Measurements from ENCODE around the gene GABBR2. TPM values are rescaled to one million over a fixed set of nuclear protein-coding genes. Genes with fewer than 3 reads are reported as not detected.

Gene GABBR2
- total RNA-seq, 3 donors from 2014 or later, result not detected

- H3K27me3 ChIP-seq, result no peaks in the 10 kb centered on the region
- no peak for TF ChIP-seq POLR2A (IDR thresholded peaks at IDR 0.05)
- no peak for TF ChIP-seq CTCF (IDR thresholded peaks at IDR 0.05)
- no peak for TF ChIP-seq POLR2AphosphoS5 (IDR thresholded peaks at IDR 0.05)
- intact Hi-C loops (cut with DNase I; ENCODE audit: low total_unique reads), result no loop called here
- no peak for DNase-seq (ENCODE audit: low spot score in 2 of 2)
- no peaks in the 10 kb centered on the region for H3K36me3 ChIP-seq
- H3K4me3 ChIP-seq, result no peak overlapping the region
- no peaks in the 10 kb centered on the region for H3K4me1 ChIP-seq
- peaks cover 4 to 19% of the 10 kb centered on the region in 2 donors for H3K9me3 ChIP-seq
- H3K27ac ChIP-seq, result no peak overlapping the region
Measured at GRCh38 chr9:98351370-98351769, 357.4 kb downstream of the GABBR2 start.

GRCh38 chr9:98347642-98348041 is 361.1 kb downstream of the GABBR2 start:
- DNase-seq (ENCODE audit: low spot score in 2 of 2), result no peak
- H3K36me3 ChIP-seq, result no peaks in the 10 kb centered on the region
- H3K4me3 ChIP-seq, result no peak overlapping the region
- no peaks in the 10 kb centered on the region for H3K27me3 ChIP-seq
- H3K4me1 ChIP-seq, result no peaks in the 10 kb centered on the region
- no peak overlapping the region for H3K27ac ChIP-seq
- intact Hi-C loops (cut with DNase I; ENCODE audit: low total_unique reads), result no loop called here
- TF ChIP-seq CTCF (IDR thresholded peaks at IDR 0.05) (no peak), POLR2A (IDR thresholded peaks at IDR 0.05) (no peak), POLR2AphosphoS5 (IDR thresholded peaks at IDR 0.05) (no peak)
- H3K9me3 ChIP-seq, result peaks cover 3 to 19% of the 10 kb centered on the region in 2 donors

- TF ChIP-seq POLR2A (IDR thresholded peaks at IDR 0.05) (no peak), CTCF (IDR thresholded peaks at IDR 0.05) (no peak), POLR2AphosphoS5 (IDR thresholded peaks at IDR 0.05) (no peak)
- Histone ChIP-seq H3K4me1 (no peaks in the 10 kb centered on the region), H3K4me3 (no peak overlapping the region), H3K36me3 (no peaks in the 10 kb centered on the region), H3K27me3 (no peaks in the 10 kb centered on the region), H3K27ac (no peak overlapping the region), H3K9me3 (no peaks in the 10 kb centered on the region)
- intact Hi-C loops (cut with DNase I; ENCODE audit: low total_unique reads), result no loop called here
- no peak for DNase-seq (ENCODE audit: low spot score in 2 of 2)
Measured at GRCh38 chr9:98345011-98345410, 363.7 kb downstream of the GABBR2 start.

GRCh38 chr9:98344581-98344980 is 364.2 kb downstream of the GABBR2 start:
- Histone ChIP-seq H3K27me3 (no peaks in the 10 kb centered on the region), H3K27ac (no peak overlapping the region), H3K9me3 (no peaks in the 10 kb centered on the region), H3K4me3 (no peak overlapping the region), H3K4me1 (no peaks in the 10 kb centered on the region), H3K36me3 (no peaks in the 10 kb centered on the region)
- no peak for TF ChIP-seq POLR2AphosphoS5 (IDR thresholded peaks at IDR 0.05)
- intact Hi-C loops (cut with DNase I; ENCODE audit: low total_unique reads), result no loop called here
- no peak for DNase-seq (ENCODE audit: low spot score in 2 of 2)

GRCh38 chr9:98342820-98343210 is 365.9 kb downstream of the GABBR2 start:
- Histone ChIP-seq H3K27ac (no peak overlapping the region), H3K9me3 (no peaks in the 10 kb centered on the region), H3K27me3 (no peaks in the 10 kb centered on the region), H3K4me1 (no peaks in the 10 kb centered on the region), H3K36me3 (no peaks in the 10 kb centered on the region), H3K4me3 (no peak overlapping the region)
- intact Hi-C loops (cut with DNase I; ENCODE audit: low total_unique reads), result no loop called here
- TF ChIP-seq CTCF (IDR thresholded peaks at IDR 0.05) (no peak), POLR2A (IDR thresholded peaks at IDR 0.05) (no peak), POLR2AphosphoS5 (IDR thresholded peaks at IDR 0.05) (no peak)
- DNase-seq (ENCODE audit: low spot score in 2 of 2), result no peak

All from breast epithelium (tissue), 4 donors.